Breast epithelium (tissue), 3 donors: ENCODE data around the gene MSI1.

Source experiments
- POLR2A ChIP-seq: fragments of 450-650 bp; IDR thresholded peaks from one replicate; pipeline ENCODE4 v1.6.1; 2016; ENCODE audit warnings: antibody characterized with exemption, mild to moderate bottlenecking, moderate library complexity
- POLR2AphosphoS5 ChIP-seq, 3 donors: sonication (generic); formaldehyde crosslinking; IDR thresholded peaks; one replicate each; pipeline ENCODE4 v1.6.1; 2017; ENCODE audit warnings: antibody characterized with exemption in 3 of 3
- TF ChIP-seq, protein P1 (sequence below), 3 donors: fragments of 450-650 bp; IDR thresholded peaks; one replicate each; pipeline ENCODE4 v1.5.1; 2016 to 2017; ENCODE audit warnings: antibody characterized with exemption in 3 of 3, mild to moderate bottlenecking in 3 of 3, moderate library complexity in 3 of 3

DNA sequence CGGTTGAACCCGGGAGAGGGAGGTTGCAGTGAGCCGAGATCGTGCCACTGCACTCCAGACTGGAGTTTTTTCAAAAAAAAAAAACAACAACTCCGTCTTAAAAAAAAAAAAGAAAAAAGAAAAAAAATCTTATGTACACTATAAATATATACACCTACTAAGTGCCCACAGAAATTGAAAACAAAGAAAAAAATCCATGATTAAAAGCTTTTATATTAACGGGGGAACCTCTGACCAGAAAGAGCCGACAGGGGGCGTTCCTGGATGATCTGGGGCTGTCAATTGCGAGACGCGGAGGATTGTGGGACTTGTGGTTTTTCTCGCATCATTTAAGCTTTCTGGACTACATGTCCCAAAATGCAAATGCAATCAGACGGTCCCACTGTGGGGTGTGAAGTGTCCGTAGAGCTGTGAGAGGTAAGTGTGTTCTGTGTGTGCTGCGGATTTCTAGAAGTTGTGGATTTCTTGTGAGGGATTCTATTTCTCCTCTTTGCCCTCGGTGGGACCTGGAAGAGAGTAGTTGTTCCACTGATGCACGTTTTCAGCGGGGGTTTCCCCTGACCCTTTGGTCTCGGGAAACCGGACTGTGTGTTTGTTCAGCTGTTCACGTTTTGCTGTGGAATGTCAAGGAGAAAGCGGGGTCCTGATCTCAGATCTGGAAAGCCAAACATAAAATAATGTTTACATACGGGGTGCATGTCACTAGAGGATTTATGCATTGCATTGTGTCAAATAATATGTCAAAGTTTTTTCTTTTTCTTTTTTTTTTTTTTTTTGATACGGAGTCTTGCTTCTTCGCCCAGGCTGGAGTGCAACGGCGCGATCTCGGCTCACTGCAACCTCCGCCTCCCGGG, 66.8 kb downstream of the MSI1 start, which contains the start of gene SIRT4:
- TF ChIP-seq, protein P1, sequence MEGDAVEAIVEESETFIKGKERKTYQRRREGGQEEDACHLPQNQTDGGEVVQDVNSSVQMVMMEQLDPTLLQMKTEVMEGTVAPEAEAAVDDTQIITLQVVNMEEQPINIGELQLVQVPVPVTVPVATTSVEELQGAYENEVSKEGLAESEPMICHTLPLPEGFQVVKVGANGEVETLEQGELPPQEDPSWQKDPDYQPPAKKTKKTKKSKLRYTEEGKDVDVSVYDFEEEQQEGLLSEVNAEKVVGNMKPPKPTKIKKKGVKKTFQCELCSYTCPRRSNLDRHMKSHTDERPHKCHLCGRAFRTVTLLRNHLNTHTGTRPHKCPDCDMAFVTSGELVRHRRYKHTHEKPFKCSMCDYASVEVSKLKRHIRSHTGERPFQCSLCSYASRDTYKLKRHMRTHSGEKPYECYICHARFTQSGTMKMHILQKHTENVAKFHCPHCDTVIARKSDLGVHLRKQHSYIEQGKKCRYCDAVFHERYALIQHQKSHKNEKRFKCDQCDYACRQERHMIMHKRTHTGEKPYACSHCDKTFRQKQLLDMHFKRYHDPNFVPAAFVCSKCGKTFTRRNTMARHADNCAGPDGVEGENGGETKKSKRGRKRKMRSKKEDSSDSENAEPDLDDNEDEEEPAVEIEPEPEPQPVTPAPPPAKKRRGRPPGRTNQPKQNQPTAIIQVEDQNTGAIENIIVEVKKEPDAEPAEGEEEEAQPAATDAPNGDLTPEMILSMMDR (IDR thresholded peaks at IDR 0.05), result peak; percentile 44 to 61 (median 54)
- TF ChIP-seq POLR2AphosphoS5 (IDR thresholded peaks at IDR 0.05) (peak; percentile 12 to 45 (median 32)), POLR2A (no peak)
